GM15510 (cell line): Measurements from ENCODE around the gene TMEM175.

Experiments
- POLR2A ChIP-seq: IDR thresholded peaks from 3 replicates; pipeline ENCODE4 v1.6.1; 2011; ENCODE audit warnings: borderline replicate concordance; ENCODE audit not compliant: insufficient read length; ENCODE audit errors: extremely low read depth

Gene TMEM175

GRCh38 chr4:1001561-1002130 lies 69.4 kb downstream of the TMEM175 start:
- TF ChIP-seq POLR2A, result no peak

GRCh38 chr4:1002131-1002630 lies 69.9 kb downstream of the TMEM175 start:
- no peak for TF ChIP-seq POLR2A

GRCh38 chr4:1002631-1003251 lies 70.5 kb downstream of the TMEM175 start:
- TF ChIP-seq POLR2A, result no peak

- TF ChIP-seq POLR2A, result no peak
These were observed 71.2 kb downstream of the TMEM175 start for GRCh38 chr4:1003271-1004070.

- no peak for TF ChIP-seq POLR2A
These were observed 71.8 kb downstream of the TMEM175 start for GRCh38 chr4:1004071-1004418.

GRCh38 chr4:1004557-1005485 lies 72.6 kb downstream of the TMEM175 start:
- no peak for TF ChIP-seq POLR2A

- no peak for TF ChIP-seq POLR2A
These were observed 74.6 kb downstream of the TMEM175 start for GRCh38 chr4:1006856-1007255.
